GM21576 (cell line): Measurements from ENCODE around the gene PHIP.
"Not testable (repeated sequence)": the region's sequence is repeated elsewhere in the genome, so short reads cannot be mapped to it uniquely, and the experiment has no call there.

Experiments used
- ATAC-seq: cut with Tn5 transposase; IDR thresholded peaks from one replicate; pipeline ENCODE4 v1.9.1; 2021; ENCODE audit warnings: mild to moderate bottlenecking, moderate library complexity; ENCODE audit not compliant: unreplicated experiment

Gene PHIP

GRCh38 chr6:79078075-79078969 lies at the start of gene PHIP:
Gene PHIP, minus strand, starts transcription at chr6:79078254. Its CDS starts 186 bp downstream, at chr6:79078068.
- peak; percentile 65 for ATAC-seq

GRCh38 chr6:79127660-79128059 lies 49.6 kb upstream of the PHIP start:
- no peak for ATAC-seq

- no peak for ATAC-seq
These were observed 41.2 kb upstream of the PHIP start for GRCh38 chr6:79119217-79119616.

- no peak for ATAC-seq
These were observed 39.7 kb upstream of the PHIP start for GRCh38 chr6:79117752-79118151.

DNA sequence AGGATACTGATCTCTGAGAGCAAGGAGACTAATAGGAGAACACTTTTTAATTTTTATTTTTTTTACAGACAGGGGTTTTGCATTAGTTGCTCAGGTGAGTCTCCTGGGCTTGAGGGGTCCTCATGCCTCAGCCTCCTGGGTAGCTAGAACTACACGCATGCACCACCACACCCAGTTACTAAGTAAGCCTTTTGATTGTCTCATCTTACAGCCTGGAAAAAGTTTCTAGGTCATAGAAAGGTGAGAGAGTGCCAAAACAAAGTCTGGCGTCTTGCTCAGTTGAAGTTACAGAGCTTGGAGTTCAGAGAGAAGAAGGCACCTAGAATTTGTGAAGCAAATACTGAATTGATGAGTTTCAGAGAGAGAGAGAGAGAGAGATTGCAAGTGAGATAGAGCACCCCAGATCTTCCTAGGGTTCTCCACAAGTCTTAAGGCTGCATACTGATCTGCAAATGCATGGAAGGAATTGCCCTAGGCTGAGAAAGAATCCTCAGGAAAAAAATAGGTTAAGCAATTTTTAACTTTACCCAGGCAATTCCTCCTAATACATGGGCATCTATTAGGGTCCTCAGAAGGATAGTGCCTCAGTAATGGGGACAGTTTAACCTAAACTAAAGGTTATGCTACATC lies 37.6 kb upstream of the PHIP start:
- ATAC-seq: no peak

- no peak for ATAC-seq
These were observed 33.5 kb upstream of the PHIP start for GRCh38 chr6:79111549-79111948.

GRCh38 chr6:79101164-79101563 lies 23.1 kb upstream of the PHIP start:
- no peak for ATAC-seq

GRCh38 chr6:79100304-79100703 lies 22.2 kb upstream of the PHIP start:
- ATAC-seq: no peak

GRCh38 chr6:79094938-79095337 lies 16.9 kb upstream of the PHIP start:
- no peak for ATAC-seq

DNA sequence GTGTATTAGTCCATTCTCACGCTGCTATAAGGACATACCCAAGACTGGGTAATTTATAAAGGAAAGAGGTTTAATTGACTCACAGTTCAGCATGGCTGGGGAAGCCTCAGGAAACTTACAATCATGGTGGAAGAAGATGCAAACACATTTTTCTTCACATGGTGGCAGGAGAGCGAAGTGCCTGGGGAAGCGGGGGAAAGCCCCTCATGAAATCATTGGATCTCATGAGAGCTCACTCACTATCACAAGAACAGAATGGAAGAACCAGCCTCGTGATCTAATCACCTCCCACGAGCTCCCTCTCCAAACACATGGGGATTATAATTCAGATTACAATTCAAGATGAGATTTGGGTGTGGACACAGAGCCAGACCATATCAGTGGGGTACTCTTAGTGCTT lies 13.7 kb upstream of the PHIP start:
- not testable (repeated sequence) for ATAC-seq

DNA sequence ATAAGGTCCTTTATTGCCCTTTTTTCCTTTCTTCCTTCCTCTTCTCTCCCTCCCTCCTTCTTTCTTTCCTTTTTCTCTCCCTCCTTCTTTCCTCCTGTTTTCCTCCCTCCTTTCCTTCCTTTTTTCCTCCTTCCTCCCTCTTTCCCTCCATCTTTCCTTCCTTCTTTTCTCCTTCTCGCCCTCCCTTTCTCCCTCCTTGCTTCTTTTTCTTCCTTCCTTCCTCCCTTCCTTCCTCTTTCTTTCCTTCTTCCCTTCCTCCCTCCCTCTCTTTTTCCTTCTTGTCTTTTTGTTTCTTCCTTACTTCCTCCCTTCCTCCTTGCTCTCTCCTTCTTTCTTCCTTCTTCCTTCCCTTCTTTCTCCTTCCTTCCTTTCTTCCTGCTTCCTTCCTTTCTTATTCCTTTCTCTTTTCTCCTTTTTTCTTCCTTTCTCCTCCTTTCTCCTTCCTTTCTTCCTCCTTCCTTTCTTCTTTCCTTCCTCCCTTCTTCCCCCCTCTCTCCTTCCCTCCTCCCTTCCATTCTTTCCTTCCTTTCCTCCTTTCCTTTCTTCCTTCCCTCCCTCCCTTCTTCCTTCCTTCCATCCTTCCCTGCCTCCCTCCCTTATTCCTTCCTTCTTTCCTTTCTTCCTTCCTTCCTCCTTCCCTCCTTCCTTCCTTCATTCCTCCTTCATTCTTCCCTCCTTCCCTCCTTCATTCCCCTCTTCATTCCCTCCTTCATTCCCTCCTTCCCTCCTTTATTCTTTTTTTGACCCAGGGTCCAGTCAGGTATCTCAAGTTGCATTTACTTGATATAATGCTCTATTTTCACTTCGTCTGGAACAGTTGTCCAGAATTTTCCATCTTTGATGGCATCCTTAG lies 11.7 kb upstream of the PHIP start:
- ATAC-seq: no peak

DNA sequence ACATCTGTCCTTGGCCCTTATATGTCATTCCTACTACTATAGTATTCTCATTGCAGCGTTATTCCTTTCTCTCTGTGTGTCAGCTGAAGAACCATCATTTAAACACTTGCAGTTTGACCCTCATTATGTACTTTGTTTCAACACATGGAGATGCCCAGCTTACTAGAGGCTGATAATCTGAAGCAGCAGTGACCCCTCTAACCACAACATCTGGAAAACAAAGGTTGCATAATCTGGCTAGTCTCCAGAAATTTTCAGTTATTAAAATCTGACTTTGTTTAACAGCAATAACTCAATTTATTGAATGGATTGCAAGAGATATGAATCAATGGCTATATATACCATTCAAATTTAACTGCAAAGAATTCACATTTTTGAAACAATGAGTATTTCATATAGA lies 6.6 kb upstream of the PHIP start:
- no peak for ATAC-seq

DNA sequence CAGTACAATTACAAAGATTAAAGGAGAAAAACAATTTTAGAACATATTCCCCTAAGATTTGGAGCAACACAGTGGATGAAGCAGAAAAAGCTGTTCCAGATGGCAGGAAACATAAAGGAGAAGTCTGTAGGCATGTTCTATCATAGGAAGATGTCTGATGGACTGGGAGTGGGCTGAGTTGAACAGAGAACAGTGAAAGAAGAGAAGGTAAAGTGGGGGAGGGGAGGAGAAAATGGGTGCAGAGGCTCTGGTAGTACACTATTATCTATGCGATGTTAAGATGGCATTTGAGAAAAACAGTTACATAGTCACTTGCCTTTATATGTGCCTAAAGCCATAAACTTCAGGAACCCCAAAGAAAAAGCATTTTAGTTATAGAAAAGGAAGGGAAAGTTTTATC lies 4.2 kb upstream of the PHIP start:
- no peak for ATAC-seq

- ATAC-seq: no peak
These were observed 3.6 kb upstream of the PHIP start for GRCh38 chr6:79081663-79082062.

- no peak for ATAC-seq
These were observed 1.5 kb upstream of the PHIP start for GRCh38 chr6:79079561-79080041.

GRCh38 chr6:79077715-79078074 lies 359 bp downstream of the PHIP start:
- ATAC-seq: peak; percentile 18

GRCh38 chr6:79076782-79077641 lies 1.0 kb downstream of the PHIP start:
- ATAC-seq: peak; percentile 51

GRCh38 chr6:79076160-79076559 lies 1.9 kb downstream of the PHIP start:
- no peak for ATAC-seq

GRCh38 chr6:79073888-79074287 lies 4.2 kb downstream of the PHIP start:
- ATAC-seq: no peak

DNA sequence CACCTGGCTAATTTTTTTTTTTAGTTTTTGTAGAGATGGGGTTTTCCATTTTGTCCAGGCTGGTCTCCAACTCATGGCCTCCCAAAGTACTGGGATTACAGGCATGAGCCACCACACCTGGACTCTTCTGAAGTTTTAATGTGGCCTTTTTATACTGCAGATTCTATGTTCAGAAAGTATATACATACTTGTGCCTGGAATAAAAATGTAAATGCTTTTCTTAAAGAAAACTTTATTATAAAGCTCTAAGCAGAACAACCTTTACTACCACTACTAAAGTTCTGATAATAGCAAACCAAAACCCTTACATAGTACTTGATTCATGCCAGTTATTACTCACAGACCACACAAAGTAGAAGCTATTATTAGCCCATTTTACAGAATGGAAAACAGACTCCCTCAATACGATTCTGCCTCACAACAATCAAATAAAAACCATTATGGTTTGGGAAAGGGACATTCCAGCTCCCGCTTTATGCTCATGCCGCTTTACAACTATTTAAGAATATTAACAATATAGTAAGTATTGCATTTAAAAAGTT lies 5.3 kb downstream of the PHIP start:
- ATAC-seq: no peak
